Caco-2 (cell line): ENCODE data around the gene IPMK. TPM values are rescaled to one million over a fixed set of nuclear protein-coding genes. Genes with fewer than 3 reads are reported as not detected.

ENCODE experiments used
- BruUV-seq: library from RNA; stranded (reverse); fragments of 400-500 nt; replicated peaks from 2 replicates; lab custom pipeline; 2021; lab: Mats Ljungman, UMichigan
- CTCF ChIA-PET: fragments of 300-600 bp; sonication (Branson Sonifier 250); formaldehyde crosslinking; loops from one replicate; lab custom pipeline; 2022; ENCODE audit warnings: antibody characterized with exemption; lab: Charles Lee
- POLR2A ChIA-PET: fragments of 300-600 bp; sonication (Branson Sonifier 250); formaldehyde crosslinking; loops from one replicate; lab custom pipeline; 2022; ENCODE audit warnings: antibody characterized with exemption; lab: Charles Lee
- DNase-seq, 2 experiments: peaks; one replicate each; pipeline versions ENCODE4 v3.0.0 to v3.0.0-alpha.2; 2020 to 2022
- H3K27me3 ChIP-seq: replicated peaks from 2 replicates; pipeline ENCODE4 v1.6.0; 2011; ENCODE audit warnings: low read length; ENCODE audit not compliant: control insufficient read depth, insufficient read depth
- H3K36me3 ChIP-seq: 2 replicates; pipeline ENCODE4 v1.5.1; 2011; ENCODE audit warnings: low read length; ENCODE audit not compliant: control insufficient read depth, insufficient read depth
- H3K4me1 ChIP-seq: fragments of 250-450 bp; sonication (Bioruptor Pico); 2 replicates; pipeline ENCODE4 v1.5.1; 2020; ENCODE audit warnings: mild to moderate bottlenecking
- H3K4me3 ChIP-seq: 2 replicates; pipeline ENCODE4 v1.5.1; 2011; ENCODE audit warnings: low read depth, mild to moderate bottlenecking, control low read depth, low read length
- H3K9me3 ChIP-seq: fragments of 250-450 bp; sonication (Bioruptor Pico); 2 replicates; pipeline ENCODE4 v1.5.1; 2020; ENCODE audit warnings: mild to moderate bottlenecking, moderate library complexity
- H3K27ac Mint-ChIP-seq: one replicate; pipeline ENCODE4 v1.8.0; 2022; ENCODE audit warnings: mixed read lengths; ENCODE audit not compliant: unreplicated experiment
- H3K27me3 Mint-ChIP-seq: one replicate; pipeline ENCODE4 v1.8.0; 2022; ENCODE audit warnings: mixed read lengths; ENCODE audit not compliant: insufficient read depth, unreplicated experiment
- H3K36me3 Mint-ChIP-seq: one replicate; pipeline ENCODE4 v1.8.0; 2022; ENCODE audit warnings: mild to moderate bottlenecking, mixed read lengths; ENCODE audit not compliant: insufficient read depth, unreplicated experiment
- H3K4me1 Mint-ChIP-seq: one replicate; pipeline ENCODE4 v1.8.0; 2022; ENCODE audit warnings: low read depth, mixed read lengths; ENCODE audit not compliant: unreplicated experiment
- H3K4me3 Mint-ChIP-seq: one replicate; pipeline ENCODE4 v1.8.0; 2022; ENCODE audit warnings: mild to moderate bottlenecking, moderate library complexity, mixed read lengths; ENCODE audit not compliant: unreplicated experiment
- H3K9me3 Mint-ChIP-seq: one replicate; pipeline ENCODE4 v1.8.0; 2022; ENCODE audit warnings: mixed read lengths; ENCODE audit not compliant: unreplicated experiment
- intact Hi-C: fragments of 100-400 bp; cut with micrococcal nuclease; formaldehyde crosslinking; loops from one replicate; pipeline ENCODE4 v1.10.0; 2022; ENCODE audit not compliant: unreplicated experiment
- total RNA-seq: library from RNA; stranded (reverse); gene quantifications from 2 replicates; pipeline ENCODE4 v1.2.3, GENCODE V29; 2022
- TF ChIP-seq, protein P1 (sequence below), 2 experiments: fragments of 200-600 bp in 1 of 2; IDR thresholded peaks; 1 replicate in 1 of 2; 2 replicates in 1 of 2; pipeline versions ENCODE4 v1.5.1 to v1.8.0; 2011 to 2022; ENCODE audit warnings: antibody characterized with exemption in 1 of 2, control low read depth in 1 of 2, inconsistent platforms in 1 of 2, low read depth in 1 of 2, low read length in 1 of 2, mild to moderate bottlenecking in 1 of 2, moderate library complexity in 1 of 2; ENCODE audit not compliant: insufficient read depth in 1 of 2, severe bottlenecking in 1 of 2, unreplicated experiment in 1 of 2

Gene IPMK
- total RNA-seq, 1 experiment from 2014 or later: 18.3 TPM

DNA sequence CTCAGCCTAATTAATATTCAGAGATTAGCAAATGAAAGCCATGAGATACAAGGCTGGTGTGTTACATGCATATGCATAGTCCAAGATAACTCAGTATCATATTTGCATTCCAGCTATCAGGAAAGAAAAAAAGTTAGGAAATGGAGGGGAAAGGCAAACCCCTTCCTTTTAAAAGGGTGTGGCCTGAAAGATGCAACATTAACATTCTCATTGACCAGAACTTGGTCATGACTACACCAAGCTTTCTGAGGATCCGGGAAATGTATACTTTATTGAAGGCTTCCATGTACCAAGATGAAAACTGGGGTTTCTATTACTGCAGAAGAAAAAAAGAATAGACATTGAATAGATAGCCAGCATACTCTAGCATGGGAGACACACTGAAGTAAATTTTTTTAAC lies 96.5 kb downstream of the IPMK start:
- Mint-ChIP-seq H3K9me3 (no peaks in the 10 kb centered on the region), H3K4me3 (no peak overlapping the region), H3K27ac (no peak overlapping the region), H3K4me1 (no peaks in the 10 kb centered on the region), H3K36me3 (no peaks in the 10 kb centered on the region), H3K27me3 (peaks cover 5% of the 10 kb centered on the region)
- DNase-seq: no peak
- Histone ChIP-seq H3K4me1 (no peaks in the 10 kb centered on the region), H3K4me3 (no peak overlapping the region), H3K27me3 (no peaks in the 10 kb centered on the region; the same call in 1 of the 2 replicates), H3K36me3 (no peaks in the 10 kb centered on the region), H3K9me3 (no peaks in the 10 kb centered on the region)
- BruUV-seq: no TSS peak
- CTCF ChIA-PET: interaction anchor here (1.0 kb wide), 1 partner anchor 120 kb away, joined by 3 read pairs; no protein-coding TSS in a partner anchor
- intact Hi-C loops: no loop called here
- TF ChIP-seq, protein P1, sequence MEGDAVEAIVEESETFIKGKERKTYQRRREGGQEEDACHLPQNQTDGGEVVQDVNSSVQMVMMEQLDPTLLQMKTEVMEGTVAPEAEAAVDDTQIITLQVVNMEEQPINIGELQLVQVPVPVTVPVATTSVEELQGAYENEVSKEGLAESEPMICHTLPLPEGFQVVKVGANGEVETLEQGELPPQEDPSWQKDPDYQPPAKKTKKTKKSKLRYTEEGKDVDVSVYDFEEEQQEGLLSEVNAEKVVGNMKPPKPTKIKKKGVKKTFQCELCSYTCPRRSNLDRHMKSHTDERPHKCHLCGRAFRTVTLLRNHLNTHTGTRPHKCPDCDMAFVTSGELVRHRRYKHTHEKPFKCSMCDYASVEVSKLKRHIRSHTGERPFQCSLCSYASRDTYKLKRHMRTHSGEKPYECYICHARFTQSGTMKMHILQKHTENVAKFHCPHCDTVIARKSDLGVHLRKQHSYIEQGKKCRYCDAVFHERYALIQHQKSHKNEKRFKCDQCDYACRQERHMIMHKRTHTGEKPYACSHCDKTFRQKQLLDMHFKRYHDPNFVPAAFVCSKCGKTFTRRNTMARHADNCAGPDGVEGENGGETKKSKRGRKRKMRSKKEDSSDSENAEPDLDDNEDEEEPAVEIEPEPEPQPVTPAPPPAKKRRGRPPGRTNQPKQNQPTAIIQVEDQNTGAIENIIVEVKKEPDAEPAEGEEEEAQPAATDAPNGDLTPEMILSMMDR (IDR thresholded peaks at IDR 0.05; ENCODE audit: insufficient read depth in 1 of 2, low read depth in 1 of 2, low read length in 1 of 2, severe bottlenecking in 1 of 2, unreplicated experiment in 1 of 2): no peak
- POLR2A ChIA-PET: no interaction called here

- BruUV-seq: no TSS peak
Measured at GRCh38 chr10:58164517-58164916, 103.2 kb downstream of the IPMK start.

DNA sequence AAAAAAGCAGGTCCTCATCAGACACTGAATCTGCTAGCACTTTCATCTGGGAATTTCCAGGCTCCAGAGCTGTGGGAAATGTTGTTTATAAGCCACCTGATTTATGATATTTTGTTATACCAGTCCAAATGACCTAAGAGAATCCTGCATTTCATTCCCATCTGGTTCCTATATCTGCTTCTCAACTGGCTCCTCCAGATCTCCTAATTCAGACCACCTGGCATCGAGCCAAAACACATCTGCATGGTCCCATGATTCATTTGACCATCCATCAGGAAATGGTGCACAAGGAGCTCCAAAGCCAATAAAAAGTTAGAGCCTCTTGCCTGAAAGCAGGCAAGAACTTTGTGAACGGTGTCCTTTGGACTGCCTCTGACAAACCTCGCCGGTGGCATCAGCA lies 108.9 kb downstream of the IPMK start:
- CTCF ChIA-PET: no interaction called here
- peaks cover 4% of the 10 kb centered on the region for H3K36me3 Mint-ChIP-seq
- H3K4me1 ChIP-seq: no peaks in the 10 kb centered on the region
- no peak overlapping the region for H3K4me3 ChIP-seq
- H3K4me1 Mint-ChIP-seq: no peaks in the 10 kb centered on the region
- no peaks in the 10 kb centered on the region for H3K9me3 ChIP-seq
- no peaks in the 10 kb centered on the region for H3K9me3 Mint-ChIP-seq
- no peaks in the 10 kb centered on the region for H3K36me3 ChIP-seq
- intact Hi-C loops: no loop called here
- POLR2A ChIA-PET: no interaction called here
- H3K4me3 Mint-ChIP-seq: no peak overlapping the region
- DNase-seq: no peak
- H3K27ac Mint-ChIP-seq: no peak overlapping the region
- H3K27me3 ChIP-seq: peaks cover under 1% of the 10 kb centered on the region; the same call in 1 of the 2 replicates
- TF ChIP-seq, protein P1 (IDR thresholded peaks at IDR 0.05; ENCODE audit: insufficient read depth in 1 of 2, low read depth in 1 of 2, low read length in 1 of 2, severe bottlenecking in 1 of 2, unreplicated experiment in 1 of 2): no peak
- no TSS peak for BruUV-seq
- H3K27me3 Mint-ChIP-seq: peaks cover 21% of the 10 kb centered on the region

More at GRCh38 chr10:58164517-58164916, 103.2 kb downstream of the IPMK start:
- H3K9me3 Mint-ChIP-seq: no peaks in the 10 kb centered on the region
- H3K27ac Mint-ChIP-seq: no peak overlapping the region
- no peaks in the 10 kb centered on the region for H3K4me1 Mint-ChIP-seq
- peaks cover 4% of the 10 kb centered on the region for H3K27me3 ChIP-seq
- peaks cover 4% of the 10 kb centered on the region for H3K36me3 Mint-ChIP-seq
- TF ChIP-seq, protein P1 (IDR thresholded peaks at IDR 0.05; ENCODE audit: insufficient read depth in 1 of 2, low read depth in 1 of 2, low read length in 1 of 2, severe bottlenecking in 1 of 2, unreplicated experiment in 1 of 2): no peak
- H3K4me3 ChIP-seq: no peak overlapping the region
- ChIA-PET CTCF (no interaction called here), POLR2A (no interaction called here)
- intact Hi-C loops: no loop called here
- no peaks in the 10 kb centered on the region for H3K4me1 ChIP-seq
- DNase-seq: no peak
- H3K36me3 ChIP-seq: no peaks in the 10 kb centered on the region
- no peaks in the 10 kb centered on the region for H3K9me3 ChIP-seq
- no peak overlapping the region for H3K4me3 Mint-ChIP-seq
- peaks cover 12% of the 10 kb centered on the region for H3K27me3 Mint-ChIP-seq
